Measurements from ENCODE around the gene BBS9.

BBS9 gene

DNA sequence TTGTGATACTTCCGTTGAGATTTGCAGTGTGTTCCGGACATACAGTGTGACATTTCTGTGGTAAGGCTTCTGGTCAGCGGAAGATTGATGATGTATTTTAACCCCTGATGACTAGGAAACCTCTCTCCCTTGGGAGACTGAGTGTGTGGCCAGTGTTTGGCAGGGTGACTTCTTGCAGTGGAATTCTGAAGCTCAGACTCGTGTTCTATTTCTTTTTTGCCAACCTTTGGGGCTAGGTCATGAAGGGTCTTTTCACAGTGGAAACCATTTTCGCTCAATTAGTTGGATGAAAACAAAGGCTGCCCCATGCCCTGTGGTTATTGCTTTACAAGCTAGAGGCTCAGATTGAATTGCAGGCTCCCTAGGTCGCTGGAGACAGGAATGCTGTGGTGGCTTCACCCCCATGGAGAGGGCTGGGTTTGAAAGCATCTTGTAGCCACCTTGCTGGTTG, 288.9 kb downstream of the BBS9 start:
- no peak for TF ChIP-seq POLR2AphosphoS5 (IDR thresholded peaks at IDR 0.05; ENCODE audit: low read depth, low read length)

DNA sequence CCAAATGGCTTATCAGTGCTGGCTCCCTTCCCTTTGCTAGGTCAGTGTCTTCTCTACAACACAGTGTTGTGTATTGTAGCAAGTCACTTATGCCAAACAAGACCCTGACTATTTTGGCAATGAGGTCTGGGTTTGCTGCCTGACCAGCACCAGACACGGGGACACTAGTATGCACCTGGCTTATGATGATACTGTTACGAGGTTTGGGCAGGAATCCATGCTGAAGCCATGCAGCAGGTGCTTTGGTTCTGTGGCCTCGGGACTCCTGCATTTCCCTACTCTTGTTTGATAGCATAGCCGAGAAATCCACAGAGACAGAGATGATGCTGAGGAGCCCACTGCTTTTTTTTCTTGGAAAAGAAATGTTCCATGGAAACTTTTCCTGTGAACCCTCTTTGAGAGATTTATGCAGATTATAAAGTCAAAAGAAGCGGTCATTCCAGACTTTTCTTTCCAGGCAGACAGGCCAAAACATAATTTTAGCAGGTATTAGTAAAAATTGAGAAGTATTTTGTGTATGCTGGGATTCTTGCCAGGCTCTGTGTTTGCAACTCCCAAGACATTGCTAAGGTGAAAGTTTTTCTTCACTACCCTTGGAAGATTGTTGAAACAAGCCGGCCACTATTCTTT, 291.1 kb downstream of the BBS9 start:
- TF ChIP-seq FOXP2 (optimal IDR thresholded peaks at IDR 0.05; ENCODE audit: borderline replicate concordance, extremely low read depth, extremely low read length, insufficient read depth) = no peak
- TF ChIP-seq REST (IDR thresholded peaks at IDR 0.05; ENCODE audit: insufficient read depth in 1 of 2, low read depth in 2 of 2, low read length in 2 of 2) = no peak
- no peak for TF ChIP-seq SIN3A (IDR thresholded peaks at IDR 0.05; ENCODE audit: borderline replicate concordance, insufficient read depth, low read length)
- TF ChIP-seq POLR2AphosphoS5 (IDR thresholded peaks at IDR 0.05; ENCODE audit: low read depth, low read length) = no peak
- TF ChIP-seq TAF1 (IDR thresholded peaks at IDR 0.05; ENCODE audit: borderline replicate concordance, insufficient read depth, low read length) = no peak

GRCh38 chr7:33421429-33421828, 292.1 kb downstream of the BBS9 start:
- no peak for TF ChIP-seq SIN3A (IDR thresholded peaks at IDR 0.05; ENCODE audit: borderline replicate concordance, insufficient read depth, low read length)
- TF ChIP-seq TAF1 (IDR thresholded peaks at IDR 0.05; ENCODE audit: borderline replicate concordance, insufficient read depth, low read length) = no peak
- TF ChIP-seq FOXP2 (optimal IDR thresholded peaks at IDR 0.05; ENCODE audit: borderline replicate concordance, extremely low read depth, extremely low read length, insufficient read depth) = no peak
- TF ChIP-seq POLR2AphosphoS5 (IDR thresholded peaks at IDR 0.05; ENCODE audit: low read depth, low read length) = no peak
- no peak for TF ChIP-seq REST (IDR thresholded peaks at IDR 0.05; ENCODE audit: insufficient read depth in 1 of 2, low read depth in 2 of 2, low read length in 2 of 2)

DNA sequence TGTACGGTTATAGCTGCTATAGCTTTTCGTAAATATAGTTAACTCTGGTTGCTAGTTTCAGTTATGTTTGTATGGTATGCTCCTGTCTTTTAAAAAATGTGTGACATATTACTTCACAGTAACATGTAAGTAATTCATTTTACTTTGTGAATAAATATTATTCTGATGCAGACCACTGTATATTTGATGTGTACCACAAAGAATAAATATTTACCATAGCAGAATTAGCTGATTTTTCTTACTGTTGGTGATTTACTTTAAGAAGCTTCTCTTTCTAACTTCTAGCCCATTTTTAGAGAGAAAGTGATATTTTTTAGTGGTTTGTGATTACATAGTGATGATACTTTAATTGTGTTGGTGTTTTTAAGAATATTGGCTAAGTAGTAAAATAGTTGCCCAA, 292.8 kb downstream of the BBS9 start:
- TF ChIP-seq SIN3A (IDR thresholded peaks at IDR 0.05; ENCODE audit: borderline replicate concordance, insufficient read depth, low read length) = no peak
- TF ChIP-seq TAF1 (IDR thresholded peaks at IDR 0.05; ENCODE audit: borderline replicate concordance, insufficient read depth, low read length) = no peak
- TF ChIP-seq POLR2AphosphoS5 (IDR thresholded peaks at IDR 0.05; ENCODE audit: low read depth, low read length) = no peak
- TF ChIP-seq FOXP2 (optimal IDR thresholded peaks at IDR 0.05; ENCODE audit: borderline replicate concordance, extremely low read depth, extremely low read length, insufficient read depth) = no peak

GRCh38 chr7:33422825-33423645, 293.7 kb downstream of the BBS9 start:
- TF ChIP-seq REST (IDR thresholded peaks at IDR 0.05; ENCODE audit: insufficient read depth in 1 of 2, low read depth in 2 of 2, low read length in 2 of 2) (no peak), POLR2AphosphoS5 (IDR thresholded peaks at IDR 0.05; ENCODE audit: low read depth, low read length) (no peak), SIN3A (IDR thresholded peaks at IDR 0.05; ENCODE audit: borderline replicate concordance, insufficient read depth, low read length) (no peak), FOXP2 (optimal IDR thresholded peaks at IDR 0.05; ENCODE audit: borderline replicate concordance, extremely low read depth, extremely low read length, insufficient read depth) (no peak), TAF1 (IDR thresholded peaks at IDR 0.05; ENCODE audit: borderline replicate concordance, insufficient read depth, low read length) (no peak)

DNA sequence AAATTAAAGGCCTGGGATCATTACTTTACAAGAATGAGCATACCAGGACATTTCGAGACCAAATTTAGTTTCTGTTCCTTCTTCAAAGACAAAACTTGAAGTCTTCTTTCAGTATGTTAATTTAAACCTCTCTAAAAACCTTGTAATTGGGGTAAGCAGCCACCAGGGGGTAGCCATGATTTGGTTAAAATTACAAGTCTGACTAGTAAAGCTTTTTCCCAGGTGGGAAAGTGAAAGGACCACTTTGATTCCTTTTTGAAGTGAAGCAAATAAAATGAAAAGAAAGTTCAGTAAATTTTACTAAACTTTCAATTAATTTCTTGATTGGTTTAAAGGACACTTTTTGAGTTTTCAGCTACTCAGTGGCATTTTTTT, 294.3 kb downstream of the BBS9 start:
- TF ChIP-seq FOXP2 (optimal IDR thresholded peaks at IDR 0.05; ENCODE audit: borderline replicate concordance, extremely low read depth, extremely low read length, insufficient read depth) = no peak
- TF ChIP-seq POLR2AphosphoS5 (IDR thresholded peaks at IDR 0.05; ENCODE audit: low read depth, low read length) = no peak
- no peak for TF ChIP-seq TAF1 (IDR thresholded peaks at IDR 0.05; ENCODE audit: borderline replicate concordance, insufficient read depth, low read length)
- no peak for TF ChIP-seq REST (IDR thresholded peaks at IDR 0.05; ENCODE audit: insufficient read depth in 1 of 2, low read depth in 2 of 2, low read length in 2 of 2)
- no peak for TF ChIP-seq SIN3A (IDR thresholded peaks at IDR 0.05; ENCODE audit: borderline replicate concordance, insufficient read depth, low read length)
